ENCODE data around the gene PPP1R13L.

DNA sequence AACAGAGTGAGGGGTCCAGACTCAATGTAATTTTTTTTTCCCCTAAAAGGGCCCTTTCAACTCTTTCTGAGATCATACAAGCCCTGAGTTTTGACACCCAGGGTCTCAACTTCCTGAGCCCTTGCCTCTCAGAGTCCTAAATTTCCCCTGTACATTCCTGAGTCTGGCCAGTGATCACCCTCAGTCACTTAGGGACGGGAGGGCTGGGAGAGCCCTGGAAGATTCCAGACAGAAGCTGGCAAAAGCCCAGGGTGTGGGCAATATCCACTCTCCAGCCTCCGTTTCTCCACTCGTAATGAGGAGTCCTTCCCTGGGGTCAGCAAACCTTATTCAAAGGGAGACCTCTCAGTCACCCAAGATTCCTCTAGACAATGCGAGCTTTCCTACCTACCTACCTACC lies 1.6 kb downstream of the PPP1R13L start:
- TF ChIP-seq, protein P1, sequence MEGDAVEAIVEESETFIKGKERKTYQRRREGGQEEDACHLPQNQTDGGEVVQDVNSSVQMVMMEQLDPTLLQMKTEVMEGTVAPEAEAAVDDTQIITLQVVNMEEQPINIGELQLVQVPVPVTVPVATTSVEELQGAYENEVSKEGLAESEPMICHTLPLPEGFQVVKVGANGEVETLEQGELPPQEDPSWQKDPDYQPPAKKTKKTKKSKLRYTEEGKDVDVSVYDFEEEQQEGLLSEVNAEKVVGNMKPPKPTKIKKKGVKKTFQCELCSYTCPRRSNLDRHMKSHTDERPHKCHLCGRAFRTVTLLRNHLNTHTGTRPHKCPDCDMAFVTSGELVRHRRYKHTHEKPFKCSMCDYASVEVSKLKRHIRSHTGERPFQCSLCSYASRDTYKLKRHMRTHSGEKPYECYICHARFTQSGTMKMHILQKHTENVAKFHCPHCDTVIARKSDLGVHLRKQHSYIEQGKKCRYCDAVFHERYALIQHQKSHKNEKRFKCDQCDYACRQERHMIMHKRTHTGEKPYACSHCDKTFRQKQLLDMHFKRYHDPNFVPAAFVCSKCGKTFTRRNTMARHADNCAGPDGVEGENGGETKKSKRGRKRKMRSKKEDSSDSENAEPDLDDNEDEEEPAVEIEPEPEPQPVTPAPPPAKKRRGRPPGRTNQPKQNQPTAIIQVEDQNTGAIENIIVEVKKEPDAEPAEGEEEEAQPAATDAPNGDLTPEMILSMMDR (conservative IDR thresholded peaks at IDR 0.05; ENCODE audit: low read length) = no peak
- no peak for TF ChIP-seq EZH2phosphoT487 (IDR thresholded peaks at IDR 0.05; ENCODE audit: borderline replicate concordance)
